K562 (cell line): ENCODE results near the gene MALAT1. TPM values are rescaled to one million over a fixed set of nuclear protein-coding genes. Genes with fewer than 3 reads are reported as not detected.

Experiments
- BRF1 ChIP-seq: IDR thresholded peaks from 3 replicates; pipeline ENCODE4 v1.6.1; 2011; ENCODE audit warnings: borderline replicate concordance, mild to moderate bottlenecking; ENCODE audit not compliant: insufficient read length; ENCODE audit errors: extremely low read depth
- CCNT2 ChIP-seq: IDR thresholded peaks from 2 replicates; pipeline ENCODE4 v1.6.1; 2011; ENCODE audit warnings: borderline replicate concordance, low read depth, mild to moderate bottlenecking, moderate library complexity, mixed read lengths, low read length; ENCODE audit not compliant: insufficient read length; ENCODE audit errors: extremely low read depth
- CTCFL ChIP-seq: IDR thresholded peaks from 2 replicates; pipeline ENCODE4 v1.6.1; 2011; ENCODE audit warnings: borderline replicate concordance, low read depth, mild to moderate bottlenecking, moderate library complexity, low read length; ENCODE audit not compliant: insufficient read depth, poor library complexity, severe bottlenecking
- CXXC5 ChIP-seq: fragments of 250-450 bp; sonication (Bioruptor Pico); IDR thresholded peaks from 2 replicates; pipeline ENCODE4 v1.8.0; 2022; ENCODE audit warnings: inconsistent platforms, mild to moderate bottlenecking, moderate library complexity
- E2F3 ChIP-seq: fragments of 250-450 bp; sonication (Bioruptor Pico); IDR thresholded peaks from 2 replicates; pipeline ENCODE4 v1.4.0; 2020; ENCODE audit warnings: mild to moderate bottlenecking
- FOXJ3 ChIP-seq: sonication (generic); formaldehyde crosslinking; IDR thresholded peaks from 2 replicates; pipeline ENCODE4 v1.4.0; 2020; ENCODE audit warnings: mild to moderate bottlenecking, missing genetic modification reagents
- HDAC6 ChIP-seq: IDR thresholded peaks from 2 replicates; pipeline ENCODE4 v1.6.1; 2012; ENCODE audit warnings: low read depth, mild to moderate bottlenecking, control low read depth, inconsistent platforms, low read length, moderate library complexity
- MAX ChIP-seq: sonication (generic); formaldehyde crosslinking; IDR thresholded peaks from 2 replicates; pipeline ENCODE4 v1.9.0; 2022; ENCODE audit warnings: mild to moderate bottlenecking, missing genetic modification reagents
- MEF2D ChIP-seq: conservative IDR thresholded peaks from 2 replicates; pipeline ENCODE4 v1.6.1; 2016; ENCODE audit warnings: low read depth, missing genetic modification characterization, missing compliant biosample characterization
- REST ChIP-seq, 2 experiments: fragments of 450-650 bp; formaldehyde crosslinking in 1 of 2; IDR thresholded peaks; 2 replicates each; pipeline versions ENCODE4 v1.4.0 to v1.6.1; 2014 to 2020; ENCODE audit warnings: mild to moderate bottlenecking in 2 of 2, borderline replicate concordance in 1 of 2, low read depth in 1 of 2
- STAT5A ChIP-seq: IDR thresholded peaks from 2 replicates; pipeline ENCODE4 v1.6.1; 2012; ENCODE audit warnings: low read length, inconsistent platforms, borderline replicate concordance
- XRCC5 ChIP-seq: fragments of 200-400 bp; formaldehyde crosslinking; IDR thresholded peaks from 2 replicates; pipeline ENCODE4 v1.6.1; 2017; ENCODE audit warnings: low read depth, mild to moderate bottlenecking, low read length
- ZBED1 ChIP-seq: IDR thresholded peaks from 2 replicates; pipeline ENCODE4 v1.6.1; 2014
- ZC3H8 ChIP-seq: fragments of 450-650 bp; IDR thresholded peaks from 2 replicates; pipeline ENCODE4 v1.6.1; 2017
- ZNF124 ChIP-seq: sonication (generic); formaldehyde crosslinking; IDR thresholded peaks from 2 replicates; pipeline ENCODE4 v1.8.1; 2022; ENCODE audit warnings: missing genetic modification reagents
- ZNF133 ChIP-seq: fragments of 250-450 bp; sonication (Bioruptor Pico); IDR thresholded peaks from 2 replicates; pipeline ENCODE4 v1.4.0; 2020; ENCODE audit warnings: mild to moderate bottlenecking
- ZNF3 ChIP-seq: fragments of 250-450 bp; sonication (Bioruptor Pico); IDR thresholded peaks from 2 replicates; pipeline ENCODE4 v1.5.0; 2021; ENCODE audit warnings: mild to moderate bottlenecking, moderate library complexity
- polyA plus RNA-seq, 8 experiments: library from polyadenylated mRNA; depleted of rRNA in 4 of 8; stranded (reverse) in 5 of 8; unstranded in 3 of 8; fragments of >200 nt; fragmentation: Nextera tagmentation in 2 of 8; fragmentation: Illumina TruSeq in 1 of 8; extraction: Ambion mirVana in 2 of 8; extraction: Trizol in 1 of 8; gene quantifications; 2 replicates each; pipeline versions ENCODE4 v1.2.1 to v1.2.3, GENCODE V29; 2011 to 2014; ENCODE audit warnings: inconsistent platforms in 1 of 8, missing spikeins in 1 of 8
- total RNA-seq, 7 experiments: library from RNA; depleted of rRNA in 6 of 7; stranded (reverse); fragments of >200 nt in 6 of 7; fragmentation: Illumina TruSeq in 2 of 7; extraction: Trizol in 2 of 7; gene quantifications; 2 replicates each; pipeline versions ENCODE4 v1.2.1 to v1.2.3, GENCODE V29; 2011 to 2021; ENCODE audit warnings: low replicate concordance in 1 of 7

Gene MALAT1
- total and polyA plus RNA-seq, 9 of the 15 experiments (the other 6 are each of a cell fraction or from before 2014, with no cell fraction given) = 363 to 8,715 (median 2,351) TPM

- peak; percentile 42; the same call in 1 of the 2 replicates for TF ChIP-seq REST (IDR thresholded peaks at IDR 0.05; ENCODE audit: borderline replicate concordance)
- TF ChIP-seq REST (CRISPR knock-in tag; IDR thresholded peaks at IDR 0.05; ENCODE audit: low read depth) = no peak
- no peak for TF ChIP-seq MEF2D (tag)
- TF ChIP-seq BRF1 = no peak
- TF ChIP-seq MAX = no peak
- TF ChIP-seq HDAC6 = no peak
- no peak for TF ChIP-seq E2F3 (CRISPR knock-in tag)
- TF ChIP-seq XRCC5 = no peak
- no peak for TF ChIP-seq ZNF3 (CRISPR knock-in tag)
- no peak for TF ChIP-seq STAT5A
- no peak for TF ChIP-seq ZC3H8
- TF ChIP-seq ZNF124 (CRISPR knock-in tag) = no peak
- no peak for TF ChIP-seq CTCFL
- peak; percentile 9; the same call in 1 of the 2 replicates for TF ChIP-seq CXXC5
- no peak for TF ChIP-seq FOXJ3 (CRISPR knock-in tag)
- no peak for TF ChIP-seq ZBED1
- no peak for TF ChIP-seq ZNF133 (CRISPR knock-in tag)
- no peak for TF ChIP-seq CCNT2
These were observed 19.4 kb upstream of the MALAT1 start (continued) for GRCh38 chr11:65479184-65480145.
